BE2C (cell line): ENCODE measurements around the gene DNAJC4.
A peak's percentile ranks its signal among the peaks of the same experiment; 100 is the strongest.

ENCODE experiments used
- DNase-seq: peaks from one replicate; pipeline ENCODE4 v3.0.0-alpha.2; 2020
- H3K27me3 ChIP-seq: fragments of 250-450 bp; sonication (Bioruptor Pico); 2 replicates; pipeline ENCODE4 v1.5.1; 2020; ENCODE audit warnings: mild to moderate bottlenecking
- H3K36me3 ChIP-seq: fragments of 250-450 bp; sonication (Bioruptor Pico); 2 replicates; pipeline ENCODE4 v1.5.1; 2020; ENCODE audit warnings: mild to moderate bottlenecking
- H3K4me1 ChIP-seq: fragments of 250-450 bp; sonication (Bioruptor Pico); 2 replicates; pipeline ENCODE4 v1.5.1; 2020
- H3K4me3 ChIP-seq: 2 replicates; pipeline ENCODE4 v1.5.1; 2011; ENCODE audit warnings: low read depth, low read length
- H3K9me3 ChIP-seq: fragments of 250-450 bp; sonication (Bioruptor Pico); 2 replicates; pipeline ENCODE4 v1.5.1; 2020
- CTCF ChIP-seq: IDR thresholded peaks from 2 replicates; pipeline ENCODE4 v1.5.1; 2012; ENCODE audit warnings: mild to moderate bottlenecking, low read depth, low read length

The DNAJC4 gene

DNA sequence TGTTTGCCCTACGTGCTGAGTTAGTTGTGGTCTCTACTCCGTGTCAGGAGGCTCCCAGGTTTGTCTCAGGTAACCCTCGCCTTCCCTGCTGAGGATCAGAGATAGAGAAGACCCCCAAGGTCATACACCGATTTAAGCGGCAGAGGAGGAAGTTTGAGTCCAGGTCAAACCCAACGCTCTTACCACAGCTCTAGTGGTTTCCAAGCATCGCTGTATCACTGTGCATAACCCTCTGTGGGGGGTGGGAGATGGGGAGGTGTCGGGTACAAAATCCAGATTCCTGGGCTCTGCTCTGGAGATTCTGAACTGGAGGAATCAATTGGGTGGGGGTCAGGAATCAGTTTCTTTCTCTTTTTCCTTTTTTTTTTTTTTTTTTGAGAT lies 627 bp downstream of the DNAJC4 start:
- Histone ChIP-seq H3K9me3 (no peaks in the 10 kb centered on the region), H3K4me3 (peak overlapping the region; percentile 65), H3K36me3 (no peaks in the 10 kb centered on the region), H3K4me1 (no peaks in the 10 kb centered on the region; the same call in 1 of the 2 replicates), H3K27me3 (no peaks in the 10 kb centered on the region)
- no peak for DNase-seq
- no peak for TF ChIP-seq CTCF

- no peaks in the 10 kb centered on the region for H3K27me3 ChIP-seq
- TF ChIP-seq CTCF, result no peak
- no peak overlapping the region for H3K4me3 ChIP-seq
- H3K36me3 ChIP-seq, result no peaks in the 10 kb centered on the region
- no peak for DNase-seq
- no peaks in the 10 kb centered on the region for H3K9me3 ChIP-seq
- no peaks in the 10 kb centered on the region; the same call in 1 of the 2 replicates for H3K4me1 ChIP-seq
These were observed 1.2 kb downstream of the DNAJC4 start for GRCh38 chr11:64231546-64231945.

DNA sequence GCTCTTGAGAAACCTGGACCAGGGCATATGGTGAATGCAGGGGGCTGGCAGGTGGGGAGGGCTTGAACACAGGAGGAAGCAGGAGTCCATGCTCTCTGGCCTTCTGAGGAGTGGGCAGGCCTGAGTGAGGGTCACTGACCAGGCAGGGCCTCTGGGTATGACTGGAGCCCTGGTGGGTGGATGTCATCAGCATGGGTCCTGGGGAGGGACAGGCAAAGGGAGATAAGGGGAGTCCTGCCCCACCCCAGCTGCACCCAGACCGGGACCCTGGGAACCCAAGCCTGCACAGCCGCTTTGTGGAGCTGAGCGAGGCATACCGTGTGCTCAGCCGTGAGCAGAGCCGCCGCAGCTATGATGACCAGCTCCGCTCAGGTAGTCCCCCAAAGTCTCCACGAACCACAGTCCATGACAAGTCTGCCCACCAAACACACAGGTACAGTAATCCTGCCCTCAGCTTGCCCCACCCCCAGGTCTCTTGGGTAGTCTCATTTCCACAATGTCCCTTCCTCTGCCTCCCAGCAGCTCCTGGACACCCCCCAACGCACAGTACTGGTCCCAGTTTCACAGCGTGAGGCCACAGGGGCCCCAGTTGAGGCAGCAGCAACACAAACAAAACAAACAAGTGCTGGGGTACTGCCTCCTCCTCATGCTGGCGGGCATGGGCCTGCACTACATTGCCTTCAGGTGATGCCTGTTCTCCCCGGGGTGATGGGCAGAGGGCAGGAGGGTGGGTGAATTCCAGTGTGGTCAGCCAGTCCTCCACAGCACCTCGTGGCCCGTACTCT lies 2.0 kb downstream of the DNAJC4 start:
- Histone ChIP-seq H3K27me3 (no peaks in the 10 kb centered on the region), H3K4me3 (no peak overlapping the region), H3K36me3 (no peaks in the 10 kb centered on the region), H3K9me3 (no peaks in the 10 kb centered on the region), H3K4me1 (no peaks in the 10 kb centered on the region; the same call in 1 of the 2 replicates)
- DNase-seq, result no peak
- no peak for TF ChIP-seq CTCF

DNA sequence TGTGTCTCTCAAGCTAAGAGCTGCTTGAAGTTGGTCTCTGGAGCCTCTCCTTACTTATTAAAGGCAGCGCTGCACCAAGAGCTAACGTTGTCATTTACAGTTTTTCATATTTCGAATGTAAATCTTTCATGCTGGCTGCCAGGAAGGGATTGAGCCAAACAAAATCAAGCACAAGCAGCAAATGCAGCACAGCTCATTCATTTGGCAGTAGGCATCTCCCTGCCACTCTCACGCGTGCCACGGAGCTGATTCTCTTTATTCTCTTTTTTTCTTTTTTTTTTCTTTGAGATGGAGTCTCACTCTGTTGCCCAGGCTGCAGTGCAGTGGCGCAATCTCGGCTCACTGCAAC lies 2.6 kb downstream of the DNAJC4 start:
- no peaks in the 10 kb centered on the region for H3K27me3 ChIP-seq
- no peaks in the 10 kb centered on the region; the same call in 1 of the 2 replicates for H3K4me1 ChIP-seq
- no peaks in the 10 kb centered on the region for H3K36me3 ChIP-seq
- no peak overlapping the region for H3K4me3 ChIP-seq
- H3K9me3 ChIP-seq, result no peaks in the 10 kb centered on the region
- DNase-seq, result no peak
- no peak for TF ChIP-seq CTCF

DNA sequence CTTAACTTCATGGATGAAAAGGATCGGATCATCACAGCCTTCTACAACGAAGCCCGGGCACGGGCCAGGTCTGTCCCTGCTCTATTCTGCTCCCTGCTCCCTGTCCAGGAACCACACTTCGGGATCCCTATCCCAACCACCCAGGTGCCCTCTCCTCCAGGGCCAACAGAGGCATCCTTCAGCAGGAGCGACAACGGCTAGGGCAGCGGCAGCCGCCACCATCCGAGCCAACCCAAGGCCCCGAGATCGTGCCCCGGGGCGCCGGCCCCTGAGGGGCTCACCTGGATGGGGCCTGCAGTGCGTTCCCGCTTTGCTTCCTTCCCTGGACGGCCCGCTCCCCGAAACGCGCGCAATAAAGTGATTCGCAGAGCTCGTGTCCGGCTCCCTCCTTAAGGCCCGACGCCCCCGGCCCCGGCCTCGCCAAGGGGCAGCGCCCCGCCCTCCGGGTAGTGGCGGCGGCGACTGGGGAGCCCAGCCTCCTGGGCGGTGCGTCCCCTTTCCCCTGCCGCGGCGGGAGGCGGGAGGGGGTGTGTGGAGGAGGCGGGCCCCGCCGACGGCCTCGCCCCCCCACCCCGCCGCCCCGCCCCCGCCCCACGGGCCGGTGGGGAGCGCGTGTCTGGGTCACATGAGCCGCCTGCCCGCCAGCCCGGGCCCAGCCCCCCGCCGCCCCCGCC lies 3.7 kb downstream of the DNAJC4 start, which contains the start of gene VEGFB:
VEGFB (plus strand) TSS at position 672 of the 674 bp plus-strand sequence. CDS start 250 bp downstream, outside the sequence.
- no peaks in the 10 kb centered on the region; the same call in 1 of the 2 replicates for H3K4me1 ChIP-seq
- no peaks in the 10 kb centered on the region for H3K36me3 ChIP-seq
- DNase-seq, result peak; percentile 64
- H3K9me3 ChIP-seq, result no peaks in the 10 kb centered on the region
- TF ChIP-seq CTCF, result no peak
- peak within 1 kb of the TSS; percentile 49 for H3K4me3 ChIP-seq
- H3K27me3 ChIP-seq, result no peaks in the 10 kb centered on the region
